ENCODE measurements around the gene CFAP46. TPM values are rescaled to one million over a fixed set of nuclear protein-coding genes. Genes with fewer than 3 reads are reported as not detected.

CFAP46 gene
- total and polyA plus RNA-seq, 9 donors: 0.50 to 22.4 (median 1.6) TPM; not detected in 1

GRCh38 chr10:132883391-132883881 lies 58.9 kb downstream of the CFAP46 start:
- 72 to 75% (median 74%) methylated on average over 20 of the region's 20 CpGs for WGBS, 3 donors
- H3K27ac ChIP-seq: no peak overlapping the region
- TF ChIP-seq POLR2A (IDR thresholded peaks at IDR 0.05) (no peak), EP300 (IDR thresholded peaks at IDR 0.05) (no peak)
- TF ChIP-seq, protein P1, sequence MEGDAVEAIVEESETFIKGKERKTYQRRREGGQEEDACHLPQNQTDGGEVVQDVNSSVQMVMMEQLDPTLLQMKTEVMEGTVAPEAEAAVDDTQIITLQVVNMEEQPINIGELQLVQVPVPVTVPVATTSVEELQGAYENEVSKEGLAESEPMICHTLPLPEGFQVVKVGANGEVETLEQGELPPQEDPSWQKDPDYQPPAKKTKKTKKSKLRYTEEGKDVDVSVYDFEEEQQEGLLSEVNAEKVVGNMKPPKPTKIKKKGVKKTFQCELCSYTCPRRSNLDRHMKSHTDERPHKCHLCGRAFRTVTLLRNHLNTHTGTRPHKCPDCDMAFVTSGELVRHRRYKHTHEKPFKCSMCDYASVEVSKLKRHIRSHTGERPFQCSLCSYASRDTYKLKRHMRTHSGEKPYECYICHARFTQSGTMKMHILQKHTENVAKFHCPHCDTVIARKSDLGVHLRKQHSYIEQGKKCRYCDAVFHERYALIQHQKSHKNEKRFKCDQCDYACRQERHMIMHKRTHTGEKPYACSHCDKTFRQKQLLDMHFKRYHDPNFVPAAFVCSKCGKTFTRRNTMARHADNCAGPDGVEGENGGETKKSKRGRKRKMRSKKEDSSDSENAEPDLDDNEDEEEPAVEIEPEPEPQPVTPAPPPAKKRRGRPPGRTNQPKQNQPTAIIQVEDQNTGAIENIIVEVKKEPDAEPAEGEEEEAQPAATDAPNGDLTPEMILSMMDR (IDR thresholded peaks at IDR 0.05): no peak
- H3K27me3 ChIP-seq: no peaks in the 10 kb centered on the region
- H3K4me3 ChIP-seq: no peak overlapping the region
- H3K4me1 ChIP-seq (ENCODE audit: insufficient read depth): peaks cover 3% of the 10 kb centered on the region
- peak in 2 of 5 donors; percentile 0 to 12 for DNase-seq
- H3K36me3 ChIP-seq: no peaks in the 10 kb centered on the region
- H3K9me3 ChIP-seq: no peaks in the 10 kb centered on the region
- intact Hi-C loops (cut with DNase I): no loop called here

GRCh38 chr10:132882069-132882951 lies 60.1 kb downstream of the CFAP46 start:
- no peak overlapping the region for H3K4me3 ChIP-seq
- DNase-seq: peak in 2 of 5 donors; percentile 5 to 21
- H3K27me3 ChIP-seq: no peaks in the 10 kb centered on the region
- TF ChIP-seq POLR2A (IDR thresholded peaks at IDR 0.05): no peak
- TF ChIP-seq EP300 (IDR thresholded peaks at IDR 0.05): no peak
- TF ChIP-seq, protein P1 (IDR thresholded peaks at IDR 0.05): no peak
- WGBS, 3 donors: 71 to 78% (median 77%) methylated on average over 18 of the region's 18 CpGs
- H3K4me1 ChIP-seq (ENCODE audit: insufficient read depth): peaks cover 3% of the 10 kb centered on the region
- no peaks in the 10 kb centered on the region for H3K36me3 ChIP-seq
- no peaks in the 10 kb centered on the region for H3K9me3 ChIP-seq
- no peak overlapping the region for H3K27ac ChIP-seq
- intact Hi-C loops (cut with DNase I): no loop called here

GRCh38 chr10:132881186-132881920 lies 61.0 kb downstream of the CFAP46 start:
- no peak overlapping the region for H3K4me3 ChIP-seq
- H3K27ac ChIP-seq: no peak overlapping the region
- TF ChIP-seq, protein P1 (IDR thresholded peaks at IDR 0.05): no peak
- TF ChIP-seq POLR2A (IDR thresholded peaks at IDR 0.05) (no peak), EP300 (IDR thresholded peaks at IDR 0.05) (no peak)
- H3K36me3 ChIP-seq: no peaks in the 10 kb centered on the region
- H3K9me3 ChIP-seq: no peaks in the 10 kb centered on the region
- intact Hi-C loops (cut with DNase I): no loop called here
- 87 to 95% (median 89%) methylated on average over 19 to 23 of the region's 23 CpGs for WGBS, 3 donors
- H3K4me1 ChIP-seq (ENCODE audit: insufficient read depth): peaks cover 3% of the 10 kb centered on the region
- DNase-seq: peak in 2 of 5 donors; percentile 7 to 8
- H3K27me3 ChIP-seq: no peaks in the 10 kb centered on the region

DNA sequence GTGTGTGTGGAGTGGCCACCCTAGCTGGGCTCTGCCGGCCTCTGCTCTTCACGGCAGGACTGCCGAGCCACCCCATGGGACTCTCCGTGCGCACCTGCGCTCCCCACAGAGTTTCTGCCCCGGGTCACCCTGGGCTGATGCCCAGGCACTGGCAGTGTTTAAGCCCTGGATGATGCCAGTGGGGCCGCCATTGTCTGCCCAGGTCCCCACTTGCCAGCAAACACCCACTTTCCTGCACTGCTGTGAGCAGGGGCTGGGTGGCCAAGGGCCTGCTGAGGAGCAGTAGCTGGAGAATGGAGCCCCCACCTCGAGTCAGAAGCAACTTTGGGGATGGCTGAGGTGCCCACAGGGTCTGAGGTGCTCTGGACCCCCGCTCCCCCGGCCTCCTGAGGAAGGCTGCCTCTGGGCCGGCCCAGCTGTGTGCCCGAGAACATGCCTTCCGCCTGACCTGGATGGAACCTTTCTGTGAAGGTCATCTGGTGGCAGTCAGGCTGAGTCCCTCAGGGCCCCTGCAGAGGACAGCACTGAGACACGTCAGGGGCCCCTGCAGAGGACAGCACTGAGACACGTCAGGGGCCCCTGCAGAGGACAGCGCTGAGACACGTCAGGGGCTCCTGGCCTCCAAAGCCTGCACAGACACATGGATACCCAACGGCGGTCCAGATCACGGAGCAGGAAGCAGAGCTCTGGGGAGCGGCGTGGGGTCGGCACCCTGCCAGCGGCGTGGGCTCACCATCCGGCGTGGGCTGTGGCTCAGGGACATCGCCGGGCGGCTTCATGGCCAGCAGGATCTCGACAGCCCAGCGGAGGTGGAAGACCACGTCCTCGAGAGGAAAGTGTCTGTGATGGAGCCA lies 62.0 kb downstream of the CFAP46 start:
- no peak for TF ChIP-seq POLR2A (IDR thresholded peaks at IDR 0.05)
- TF ChIP-seq, protein P1 (IDR thresholded peaks at IDR 0.05): no peak
- intact Hi-C loops (cut with DNase I): no loop called here
- H3K27ac ChIP-seq: no peak overlapping the region
- H3K4me1 ChIP-seq (ENCODE audit: insufficient read depth): peaks cover 3% of the 10 kb centered on the region
- no peaks in the 10 kb centered on the region for H3K9me3 ChIP-seq
- no peaks in the 10 kb centered on the region for H3K27me3 ChIP-seq
- H3K4me3 ChIP-seq: no peak overlapping the region
- DNase-seq: peak in 2 of 5 donors; percentile 9 to 26
- H3K36me3 ChIP-seq: no peaks in the 10 kb centered on the region
- WGBS, 3 donors: 89 to 96% (median 91%) methylated on average over 35 of the region's 35 CpGs

Measured in ovary (tissue), 9 donors.